Naive B cell (primary cell): ENCODE data around the gene ANKDD1A. TPM values are rescaled to one million over a fixed set of nuclear protein-coding genes. Genes with fewer than 3 reads are reported as not detected.

Source experiments
- ATAC-seq, 2 donors: fragments of 150-1000 bp; cut with Tn5 transposase; 2 replicates each; pipeline ENCODE4 v1.10.0; 2021; ENCODE audit warnings: low read depth in 2 of 2, mild to moderate bottlenecking in 2 of 2, moderate library complexity in 2 of 2
- DNase-seq: peaks from one replicate; pipeline ENCODE4 v3.0.0; 2022
- H3K27ac Mint-ChIP-seq, 6 donors: one replicate each; pipeline ENCODE4 v1.8.0; 2020 to 2022; ENCODE audit warnings: mild to moderate bottlenecking in 6 of 6, mixed read lengths in 6 of 6, moderate library complexity in 5 of 6, inconsistent platforms in 2 of 6
- H3K27me3 Mint-ChIP-seq, 3 donors: one replicate each; pipeline ENCODE4 v1.8.0; 2021 to 2022; ENCODE audit warnings: mixed read lengths in 3 of 3, mild to moderate bottlenecking in 1 of 3
- H3K36me3 Mint-ChIP-seq, 2 donors: one replicate each; pipeline ENCODE4 v1.8.0; 2020 to 2022; ENCODE audit warnings: mixed read lengths in 2 of 2, inconsistent platforms in 1 of 2, mild to moderate bottlenecking in 1 of 2
- H3K4me1 Mint-ChIP-seq, 3 donors: one replicate each; pipeline ENCODE4 v1.8.0; 2020 to 2022; ENCODE audit warnings: mixed read lengths in 3 of 3, inconsistent platforms in 1 of 3, mild to moderate bottlenecking in 1 of 3, moderate library complexity in 1 of 3
- H3K4me3 Mint-ChIP-seq, 8 donors: one replicate each; pipeline ENCODE4 v1.8.0; 2020 to 2022; ENCODE audit warnings: mild to moderate bottlenecking in 8 of 8, mixed read lengths in 8 of 8, moderate library complexity in 8 of 8, inconsistent platforms in 2 of 8
- H3K9me3 Mint-ChIP-seq, 7 donors: one replicate each; pipeline ENCODE4 v1.8.0; 2020 to 2022; ENCODE audit warnings: mixed read lengths in 7 of 7, mild to moderate bottlenecking in 5 of 7, inconsistent platforms in 2 of 7, moderate library complexity in 1 of 7
- polyA plus RNA-seq, 6 donors: library from polyadenylated mRNA; unstranded; fragments of 300-500 nt; fragmentation: Illumina TruSeq; gene quantifications; one replicate each; pipeline ENCODE4 v1.2.3, GENCODE V29; 2021; ENCODE audit warnings: low read depth in 6 of 6

The ANKDD1A gene
- polyA plus RNA-seq, 6 donors from 2014 or later: 0.14 to 3.3 (median 1.3) TPM; not detected in 1

GRCh38 chr15:64916365-64916764, 4.7 kb downstream of the ANKDD1A start:
- H3K4me3 Mint-ChIP-seq: no peak overlapping the region
- peaks cover 4 to 12% (median 6%) of the 10 kb centered on the region in 3 donors for H3K4me1 Mint-ChIP-seq
- H3K27me3 Mint-ChIP-seq: peaks cover under 1 to 11% (median 3%) of the 10 kb centered on the region in 3 donors
- DNase-seq: no peak
- no peaks in the 10 kb centered on the region for H3K36me3 Mint-ChIP-seq
- H3K27ac Mint-ChIP-seq: no peak overlapping the region
- ATAC-seq: no peak
- no peaks in the 10 kb centered on the region for H3K9me3 Mint-ChIP-seq

GRCh38 chr15:64917211-64917610, 5.5 kb downstream of the ANKDD1A start:
- H3K4me3 Mint-ChIP-seq: no peak overlapping the region
- H3K36me3 Mint-ChIP-seq: no peaks in the 10 kb centered on the region

GRCh38 chr15:64919721-64920120, 8.0 kb downstream of the ANKDD1A start:
- H3K9me3 Mint-ChIP-seq: no peaks in the 10 kb centered on the region
- no peak for ATAC-seq
- H3K27ac Mint-ChIP-seq: peak overlapping the region in 2 of 6 donors; percentile 55 to 59
- H3K27me3 Mint-ChIP-seq: no peaks in the 10 kb centered on the region
- no peaks in the 10 kb centered on the region for H3K36me3 Mint-ChIP-seq
- H3K4me3 Mint-ChIP-seq: no peak overlapping the region
- peaks cover under 1 to 7% (median 2%) of the 10 kb centered on the region in 3 donors for H3K4me1 Mint-ChIP-seq
- DNase-seq: no peak

More at GRCh38 chr15:64917211-64917610, 5.5 kb downstream of the ANKDD1A start:
- H3K27ac Mint-ChIP-seq: peak overlapping the region in 2 of 6 donors; percentile 65 to 74
- H3K27me3 Mint-ChIP-seq: peaks cover 0 to 6% (median 0%) of the 10 kb centered on the region in 3 donors
- DNase-seq: no peak
- ATAC-seq: no peak
- peaks cover 2 to 9% (median 4%) of the 10 kb centered on the region in 3 donors for H3K4me1 Mint-ChIP-seq
- H3K9me3 Mint-ChIP-seq: no peaks in the 10 kb centered on the region

GRCh38 chr15:64921711-64922110, 10.0 kb downstream of the ANKDD1A start:
- peaks cover 0 to 4% (median 2%) of the 10 kb centered on the region in 3 donors for H3K4me1 Mint-ChIP-seq
- H3K36me3 Mint-ChIP-seq: no peaks in the 10 kb centered on the region
- no peak for DNase-seq
- H3K27ac Mint-ChIP-seq: no peak overlapping the region
- no peaks in the 10 kb centered on the region for H3K9me3 Mint-ChIP-seq
- H3K27me3 Mint-ChIP-seq: no peaks in the 10 kb centered on the region
- no peak overlapping the region for H3K4me3 Mint-ChIP-seq
- ATAC-seq: no peak

GRCh38 chr15:64923546-64923945, 11.8 kb downstream of the ANKDD1A start:
- Mint-ChIP-seq H3K27ac (no peak overlapping the region), H3K4me1 (peaks cover 0 to 12% (median 10%) of the 10 kb centered on the region in 3 donors), H3K27me3 (no peaks in the 10 kb centered on the region), H3K36me3 (no peaks in the 10 kb centered on the region), H3K9me3 (no peaks in the 10 kb centered on the region), H3K4me3 (no peak overlapping the region)
- DNase-seq: no peak
- no peak for ATAC-seq

- no peaks in the 10 kb centered on the region for H3K27me3 Mint-ChIP-seq
- peaks cover 0 to 20% (median 19%) of the 10 kb centered on the region in 3 donors for H3K4me1 Mint-ChIP-seq
- peak overlapping the region in 1 of 8 donors; percentile 76 for H3K4me3 Mint-ChIP-seq
- no peak for ATAC-seq
- H3K36me3 Mint-ChIP-seq: no peaks in the 10 kb centered on the region
- no peaks in the 10 kb centered on the region for H3K9me3 Mint-ChIP-seq
- peak overlapping the region in 2 of 6 donors; percentile 1 to 47 for H3K27ac Mint-ChIP-seq
- DNase-seq: no peak
Measured at GRCh38 chr15:64925335-64926330, 13.9 kb downstream of the ANKDD1A start.

- Mint-ChIP-seq H3K36me3 (no peaks in the 10 kb centered on the region), H3K9me3 (no peaks in the 10 kb centered on the region), H3K27ac (peak overlapping the region in 1 of 6 donors; percentile 9), H3K4me3 (peak overlapping the region in 1 of 8 donors; percentile 49), H3K27me3 (no peaks in the 10 kb centered on the region), H3K4me1 (peaks cover 0 to 23% (median 22%) of the 10 kb centered on the region in 3 donors)
- DNase-seq (no peak), ATAC-seq (no peak)
Measured at GRCh38 chr15:64926661-64927060, 15.0 kb downstream of the ANKDD1A start.

- H3K4me3 Mint-ChIP-seq: peak overlapping the region in 5 of 8 donors; percentile 51 to 78 (median 72)
- no peaks in the 10 kb centered on the region for H3K9me3 Mint-ChIP-seq
- H3K27me3 Mint-ChIP-seq: no peaks in the 10 kb centered on the region
- peak overlapping the region in 2 of 6 donors; percentile 60 to 88 for H3K27ac Mint-ChIP-seq
- H3K4me1 Mint-ChIP-seq: peaks cover 0 to 23% (median 22%) of the 10 kb centered on the region in 3 donors
- no peak for DNase-seq
- peak; percentile 44 to 78 for ATAC-seq
- peaks cover under 1 to 7% of the 10 kb centered on the region in 2 donors for H3K36me3 Mint-ChIP-seq
Measured at GRCh38 chr15:64928626-64929220, 17.0 kb downstream of the ANKDD1A start.

- DNase-seq (no peak), ATAC-seq (no peak)
- H3K27me3 Mint-ChIP-seq: no peaks in the 10 kb centered on the region
- H3K4me3 Mint-ChIP-seq: peak overlapping the region in 1 of 8 donors; percentile 6
- H3K36me3 Mint-ChIP-seq: peaks cover 5 to 7% of the 10 kb centered on the region in 2 donors
- no peak overlapping the region for H3K27ac Mint-ChIP-seq
- H3K9me3 Mint-ChIP-seq: no peaks in the 10 kb centered on the region
- H3K4me1 Mint-ChIP-seq: peaks cover 0 to 23% (median 22%) of the 10 kb centered on the region in 3 donors
Measured at GRCh38 chr15:64930019-64930652, 18.4 kb downstream of the ANKDD1A start.

- no peaks in the 10 kb centered on the region for H3K27me3 Mint-ChIP-seq
- no peaks in the 10 kb centered on the region for H3K9me3 Mint-ChIP-seq
- no peak for DNase-seq
- ATAC-seq: no peak
- no peak overlapping the region for H3K27ac Mint-ChIP-seq
- H3K4me3 Mint-ChIP-seq: no peak overlapping the region
- peaks cover 5 to 7% of the 10 kb centered on the region in 2 donors for H3K36me3 Mint-ChIP-seq
- peaks cover 0 to 22% (median 19%) of the 10 kb centered on the region in 3 donors for H3K4me1 Mint-ChIP-seq
Measured at GRCh38 chr15:64930778-64931371, 19.2 kb downstream of the ANKDD1A start.

- H3K27me3 Mint-ChIP-seq: no peaks in the 10 kb centered on the region
Measured at GRCh38 chr15:64931381-64931780, 19.7 kb downstream of the ANKDD1A start.

GRCh38 chr15:64934023-64934422, 22.3 kb downstream of the ANKDD1A start:
- DNase-seq (no peak), ATAC-seq (no peak)
- H3K27me3 Mint-ChIP-seq: no peaks in the 10 kb centered on the region
- H3K9me3 Mint-ChIP-seq: no peaks in the 10 kb centered on the region
- H3K4me3 Mint-ChIP-seq: no peak overlapping the region
- no peak overlapping the region for H3K27ac Mint-ChIP-seq
- H3K36me3 Mint-ChIP-seq: peaks cover 5 to 7% of the 10 kb centered on the region in 2 donors
- peaks cover 0 to 10% (median 8%) of the 10 kb centered on the region in 3 donors for H3K4me1 Mint-ChIP-seq

More at GRCh38 chr15:64931381-64931780, 19.7 kb downstream of the ANKDD1A start:
- H3K4me1 Mint-ChIP-seq: peaks cover 0 to 21% (median 19%) of the 10 kb centered on the region in 3 donors
- no peak overlapping the region for H3K4me3 Mint-ChIP-seq
- H3K9me3 Mint-ChIP-seq: no peaks in the 10 kb centered on the region
- no peak for DNase-seq
- H3K27ac Mint-ChIP-seq: peak overlapping the region in 1 of 6 donors; percentile 9
- ATAC-seq: no peak
- H3K36me3 Mint-ChIP-seq: peaks cover 5 to 7% of the 10 kb centered on the region in 2 donors

- no peaks in the 10 kb centered on the region for H3K4me1 Mint-ChIP-seq
- ATAC-seq (no peak), DNase-seq (no peak)
- no peak overlapping the region for H3K27ac Mint-ChIP-seq
- H3K9me3 Mint-ChIP-seq: no peaks in the 10 kb centered on the region
- H3K27me3 Mint-ChIP-seq: no peaks in the 10 kb centered on the region
- no peak overlapping the region for H3K4me3 Mint-ChIP-seq
- H3K36me3 Mint-ChIP-seq: peaks cover 0 to 5% of the 10 kb centered on the region in 2 donors
Measured at GRCh38 chr15:64938192-64938591, 26.5 kb downstream of the ANKDD1A start.
